ENCODE data around the gene COPRS.
"Not testable (repeated sequence)": the region's sequence is repeated elsewhere in the genome, so short reads cannot be mapped to it uniquely, and the experiment has no call there.

COPRS gene

DNA sequence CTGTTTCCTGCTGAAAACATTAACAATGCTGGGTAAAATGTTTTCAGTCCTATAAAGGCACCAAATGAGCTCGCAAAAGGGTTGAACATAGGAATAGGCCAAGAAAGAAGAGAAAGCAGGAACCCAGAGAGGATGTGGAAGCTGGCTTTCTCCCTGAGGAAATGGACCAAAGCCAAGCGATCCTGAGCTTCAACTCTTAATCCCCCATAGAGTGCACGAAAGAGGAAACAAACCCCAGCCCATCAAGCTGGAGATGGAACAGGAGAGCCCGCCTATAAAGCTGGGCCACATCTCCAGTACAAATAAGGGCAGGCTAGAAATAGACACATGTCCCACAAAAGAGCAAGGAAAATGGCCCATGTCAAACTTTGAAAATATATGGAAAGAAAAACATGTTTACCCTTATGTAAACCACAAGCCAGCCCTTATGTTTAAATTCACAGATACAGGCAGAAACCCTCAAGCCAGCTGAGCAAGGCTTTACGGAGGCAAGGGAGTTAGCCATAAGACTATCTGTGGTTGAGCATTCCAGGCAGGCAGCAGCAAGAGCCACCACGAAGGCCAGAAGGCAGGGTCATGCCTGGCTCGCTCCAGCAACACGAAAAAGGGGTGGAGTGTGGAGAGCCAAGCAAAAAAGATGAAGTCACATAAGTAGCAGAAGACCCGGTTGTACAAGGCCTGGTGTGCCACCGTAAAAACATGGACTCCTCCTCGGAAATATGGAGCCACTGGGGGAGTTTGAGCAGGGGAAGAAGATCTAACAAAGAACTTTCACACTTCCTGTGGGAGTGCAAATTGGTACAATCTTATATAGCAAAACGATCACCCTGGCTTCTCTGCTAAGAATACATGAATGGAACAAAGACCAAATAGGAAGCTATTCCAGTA lies 27.8 kb downstream of the COPRS start:
- TF ChIP-seq ZNF274 (IDR thresholded peaks at IDR 0.05; ENCODE audit: low read depth, low read length), result no peak
- no peak overlapping the region for H3K4me3 ChIP-seq (ENCODE audit: low read length)

GRCh38 chr17:31829649-31830048 lies 29.4 kb downstream of the COPRS start:
- no peak overlapping the region for H3K4me3 ChIP-seq (ENCODE audit: low read length)
- no peak for TF ChIP-seq ZNF274 (IDR thresholded peaks at IDR 0.05; ENCODE audit: low read depth, low read length)

DNA sequence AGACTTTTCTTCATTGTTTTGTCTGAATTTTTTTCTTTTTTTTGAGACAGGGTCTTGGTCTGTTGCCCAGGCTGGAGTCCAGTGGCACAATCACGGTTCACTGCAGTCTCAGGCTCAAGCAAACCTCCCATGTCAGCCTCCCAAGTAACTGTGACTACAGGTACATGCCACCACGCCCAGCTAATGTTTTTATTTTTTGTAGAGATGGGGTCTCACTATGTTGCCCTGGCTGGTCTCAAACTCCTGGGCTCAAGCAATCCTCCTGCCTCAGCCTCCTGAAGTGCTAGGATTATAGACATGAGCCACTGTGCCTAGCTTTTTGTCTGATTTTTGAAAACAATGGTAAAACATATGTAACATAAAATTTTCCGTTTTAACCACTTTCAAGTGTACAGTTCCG lies 30.1 kb downstream of the COPRS start:
- H3K4me3 ChIP-seq (ENCODE audit: low read length), result not testable (repeated sequence)

DNA sequence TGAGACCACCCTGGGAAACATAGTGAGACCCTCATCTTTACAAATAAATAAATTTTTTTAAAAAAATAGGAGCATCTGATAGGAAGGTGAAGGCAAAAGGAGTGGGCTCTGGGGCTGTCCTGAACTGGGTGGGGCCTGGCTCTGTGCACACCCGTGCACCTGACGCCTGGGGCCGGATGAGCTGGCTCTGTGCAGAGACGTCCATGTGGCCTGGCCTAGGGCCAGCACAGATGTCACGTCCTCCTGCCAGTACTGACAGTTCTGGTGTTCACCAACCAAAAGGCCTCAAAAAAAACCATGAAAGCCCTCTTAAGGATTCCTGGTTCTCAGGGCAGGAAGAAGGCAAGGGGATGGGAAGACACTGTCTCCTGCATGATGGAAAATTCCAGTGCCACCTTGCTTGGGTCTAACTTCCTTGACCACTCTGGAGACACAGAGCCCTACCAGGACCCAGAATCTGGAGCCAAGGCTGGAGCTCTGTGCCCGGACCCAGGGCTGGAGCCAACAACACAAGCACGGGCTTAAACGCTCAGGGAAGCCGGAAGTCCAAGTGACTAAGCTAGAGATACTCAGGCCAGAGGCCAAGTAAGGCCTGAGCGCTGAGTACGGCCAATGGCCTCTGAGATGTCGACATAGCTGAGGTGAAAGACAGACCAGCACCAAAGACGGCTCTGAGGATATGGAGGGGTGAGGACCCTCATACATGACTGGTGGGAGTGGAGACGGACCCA lies 32.9 kb downstream of the COPRS start:
- TF ChIP-seq ZNF274 (IDR thresholded peaks at IDR 0.05; ENCODE audit: low read depth, low read length), result no peak
- no peak overlapping the region for H3K4me3 ChIP-seq (ENCODE audit: low read length)

GRCh38 chr17:31824766-31825360 lies 34.2 kb downstream of the COPRS start:
- no peak overlapping the region for H3K4me3 ChIP-seq (ENCODE audit: low read length)
- TF ChIP-seq ZNF274 (IDR thresholded peaks at IDR 0.05; ENCODE audit: low read depth, low read length), result no peak

DNA sequence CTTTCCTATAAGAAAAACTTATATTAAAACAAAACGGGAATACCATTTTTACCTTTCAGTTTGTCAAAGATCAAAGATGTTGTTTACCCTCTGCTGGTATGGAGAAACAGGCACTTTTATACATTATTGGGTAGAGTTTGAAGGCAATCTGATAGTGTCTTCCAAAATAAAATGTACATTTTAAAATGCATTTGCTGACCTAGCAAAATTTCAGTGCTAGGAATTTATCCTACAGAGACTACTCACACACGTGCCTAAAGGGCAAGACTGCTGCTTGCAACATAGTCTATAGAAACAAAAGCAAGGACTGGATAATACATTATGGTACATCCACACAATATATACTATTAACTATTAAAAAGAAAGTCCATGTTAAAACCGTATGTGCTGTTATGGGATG lies 36.0 kb downstream of the COPRS start:
- no peak for TF ChIP-seq ZNF274 (IDR thresholded peaks at IDR 0.05; ENCODE audit: low read depth, low read length)
- no peak overlapping the region for H3K4me3 ChIP-seq (ENCODE audit: low read length)

DNA sequence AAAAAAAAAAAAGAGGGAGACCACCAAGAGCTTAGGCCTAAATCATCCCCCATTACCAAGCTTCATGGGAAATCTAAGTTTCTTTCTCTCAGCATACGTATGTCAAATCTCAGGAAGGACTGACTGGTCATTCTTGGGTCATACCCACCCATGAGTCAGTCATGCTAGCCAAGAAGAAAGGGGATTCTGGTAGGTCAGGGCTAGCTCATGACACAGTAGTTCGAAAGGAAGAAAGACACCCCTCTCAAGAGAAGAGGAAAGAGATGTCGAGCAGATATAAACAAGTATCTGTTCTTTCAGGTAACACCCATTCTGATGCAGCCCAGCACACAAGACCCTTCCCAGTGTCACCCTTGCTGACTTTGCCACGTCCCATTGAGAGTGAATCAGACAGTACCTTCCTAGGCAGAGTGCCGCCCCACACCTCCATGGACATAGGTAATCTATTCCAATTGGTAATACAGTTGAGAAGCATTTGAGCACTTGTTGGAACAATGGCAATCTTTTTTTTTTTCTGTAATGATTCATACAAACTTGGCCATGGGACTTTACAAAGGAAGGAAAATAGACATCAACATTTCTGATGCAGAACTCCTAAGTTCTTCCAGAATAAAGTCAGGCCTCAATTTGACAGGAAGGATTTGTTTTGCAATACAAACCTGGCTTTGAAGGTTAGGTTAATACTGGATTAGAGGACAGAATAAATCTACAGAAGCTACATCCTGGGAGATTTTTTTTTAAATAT lies 38.2 kb downstream of the COPRS start:
- no peak for TF ChIP-seq ZNF274 (IDR thresholded peaks at IDR 0.05; ENCODE audit: low read depth, low read length)
- H3K4me3 ChIP-seq (ENCODE audit: low read length), result no peak overlapping the region

DNA sequence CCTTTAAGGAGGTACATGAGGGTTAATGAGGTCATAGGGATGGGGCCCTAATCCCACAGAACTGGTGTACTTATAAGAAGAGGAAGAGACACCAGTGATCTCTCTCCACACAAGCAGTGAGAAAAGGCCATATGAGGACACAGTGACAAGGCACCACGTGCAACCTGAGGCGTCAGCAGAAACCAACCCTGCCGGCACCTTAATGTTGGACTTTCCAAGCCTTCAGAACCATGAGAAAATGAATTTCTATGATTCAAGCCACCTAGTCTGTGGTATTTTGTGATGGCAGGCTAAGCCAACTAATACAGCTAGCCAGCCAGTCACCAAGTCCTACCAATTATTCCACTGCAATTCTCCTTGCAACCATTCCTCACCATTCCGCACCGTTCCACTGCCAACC lies 39.5 kb downstream of the COPRS start:
- no peak overlapping the region for H3K4me3 ChIP-seq (ENCODE audit: low read length)
- TF ChIP-seq ZNF274 (IDR thresholded peaks at IDR 0.05; ENCODE audit: low read depth, low read length), result no peak

DNA sequence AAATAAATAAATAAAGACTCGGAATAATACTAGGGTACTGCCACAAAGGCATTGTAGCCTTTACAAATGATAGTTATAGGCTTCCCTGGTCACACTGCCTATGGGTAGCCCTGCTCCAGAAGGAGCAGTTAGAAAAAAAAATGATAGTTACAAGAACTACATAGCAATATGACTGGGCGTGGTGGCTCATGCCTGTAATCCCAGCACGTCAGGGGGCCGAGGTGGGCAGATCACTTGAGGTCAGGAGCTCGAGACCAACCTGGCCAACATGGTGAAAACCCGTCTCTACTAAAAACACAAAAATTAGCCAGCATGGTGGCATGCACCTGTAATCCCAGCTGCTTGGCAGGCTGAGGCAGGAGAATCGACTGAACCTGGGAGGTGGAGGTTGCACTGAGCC lies 40.2 kb downstream of the COPRS start:
- H3K4me3 ChIP-seq (ENCODE audit: low read length), result not testable (repeated sequence)

GRCh38 chr17:31815212-31815730 lies 43.8 kb downstream of the COPRS start:
- H3K4me3 ChIP-seq (ENCODE audit: low read length), result no peak overlapping the region
- TF ChIP-seq ZNF274 (IDR thresholded peaks at IDR 0.05; ENCODE audit: low read depth, low read length), result no peak

DNA sequence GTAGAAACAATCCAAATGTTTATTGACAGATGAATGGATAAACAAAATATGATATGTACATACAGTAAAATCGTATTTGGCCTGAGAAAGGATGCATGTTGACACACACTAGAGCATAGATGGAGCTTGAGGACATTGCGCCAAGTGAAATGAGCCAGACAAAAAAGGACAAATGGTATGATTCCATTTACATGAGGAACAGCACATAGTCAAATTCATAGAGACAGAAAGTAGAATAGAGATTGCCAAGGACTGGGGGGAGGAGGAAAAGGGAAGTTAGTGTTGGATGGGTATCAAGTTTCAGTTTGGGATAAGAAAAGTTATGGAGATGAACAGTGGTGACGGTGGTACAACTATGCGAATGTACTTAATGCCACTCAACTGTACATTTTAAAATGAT lies 47.9 kb downstream of the COPRS start:
- no peak for TF ChIP-seq ZNF274 (IDR thresholded peaks at IDR 0.05; ENCODE audit: low read depth, low read length)
- H3K4me3 ChIP-seq (ENCODE audit: low read length), result no peak overlapping the region

DNA sequence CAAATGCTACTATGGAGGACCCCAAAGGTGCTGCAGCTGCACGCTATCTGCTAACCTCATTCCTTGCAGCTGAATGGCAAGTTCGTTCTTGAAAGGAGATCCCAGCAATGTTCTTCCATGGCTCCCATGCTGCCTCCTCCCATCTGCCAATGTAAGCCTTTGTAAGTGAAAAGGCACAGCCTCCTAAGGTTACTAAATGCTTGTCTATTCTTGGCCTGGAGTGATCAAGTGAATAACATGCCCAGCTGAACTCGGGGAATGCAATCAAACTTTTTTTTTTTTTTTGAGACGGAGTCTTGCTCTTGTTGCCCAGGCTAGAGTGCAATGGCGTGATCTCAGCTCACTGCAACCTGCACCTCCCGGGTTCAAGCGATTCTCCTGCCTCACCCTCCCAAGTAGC lies 49.2 kb downstream of the COPRS start:
- not testable (repeated sequence) for H3K4me3 ChIP-seq (ENCODE audit: low read length)

DNA sequence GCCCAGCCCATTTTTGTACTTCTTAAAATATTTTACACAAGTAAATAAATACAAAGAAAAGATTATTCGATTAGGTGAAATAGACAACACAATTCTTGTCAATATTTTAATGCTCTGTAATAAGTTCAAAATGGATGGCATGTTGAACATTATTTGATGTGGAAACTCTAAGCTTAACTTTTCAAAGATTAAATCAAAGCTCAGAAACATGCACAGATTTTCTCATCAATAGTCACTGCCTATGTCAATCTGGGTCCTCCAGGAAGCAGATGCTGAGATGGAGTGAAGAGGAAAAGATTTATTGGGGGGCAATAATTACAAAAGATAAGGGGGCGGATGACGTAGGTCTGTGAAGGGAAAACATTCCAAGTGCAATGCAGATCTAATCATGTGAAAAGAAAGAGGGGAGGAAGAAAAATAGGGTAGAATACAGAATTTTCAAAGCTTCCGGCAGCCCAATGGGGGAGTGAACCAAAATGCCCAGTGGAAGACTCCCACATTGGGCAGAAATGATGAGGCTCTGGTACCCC lies 50.5 kb downstream of the COPRS start:
- H3K4me3 ChIP-seq (ENCODE audit: low read length), result no peak overlapping the region
- no peak for TF ChIP-seq ZNF274 (IDR thresholded peaks at IDR 0.05; ENCODE audit: low read depth, low read length)

DNA sequence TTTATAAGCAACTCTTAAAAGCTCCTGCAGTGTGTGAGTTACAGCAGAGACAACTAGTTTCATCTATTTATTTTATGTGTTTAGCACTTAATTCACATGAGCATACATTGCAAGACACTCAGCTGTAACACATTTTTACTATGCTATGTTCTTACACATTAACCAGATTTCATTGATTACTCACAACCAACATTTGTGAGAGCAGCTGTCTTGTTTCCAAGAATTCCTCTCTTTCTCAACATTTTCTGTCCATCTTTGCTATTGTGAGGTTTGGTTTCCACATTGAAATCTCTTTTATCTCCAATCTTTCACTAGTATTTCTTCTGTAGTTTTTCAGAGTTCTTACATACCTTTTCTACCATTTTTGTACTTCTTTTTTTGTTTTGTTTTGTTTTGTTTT lies 51.2 kb downstream of the COPRS start:
- no peak overlapping the region for H3K4me3 ChIP-seq (ENCODE audit: low read length)
- TF ChIP-seq ZNF274 (IDR thresholded peaks at IDR 0.05; ENCODE audit: low read depth, low read length), result no peak

Measured in GM08714 (cell line).